Osteoblast (primary cell): ENCODE measurements around the gene FMOD. TPM values are rescaled to one million over a fixed set of nuclear protein-coding genes. Genes with fewer than 3 reads are reported as not detected.
"Not testable (repeated sequence)": the region's sequence is repeated elsewhere in the genome, so short reads cannot be mapped to it uniquely, and the experiment has no call there.

Source experiments
- DNase-seq: peaks from one replicate; pipeline ENCODE4 v3.0.0; 2011; ENCODE audit warnings: low spot score, mixed read lengths; ENCODE audit not compliant: insufficient read length; ENCODE audit errors: missing footprints
- H2AFZ ChIP-seq: 2 replicates; pipeline ENCODE4 v1.6.0; 2011; ENCODE audit warnings: mild to moderate bottlenecking, low read length
- H3K27ac ChIP-seq: 2 replicates; pipeline ENCODE4 v1.5.1; 2011; ENCODE audit warnings: mild to moderate bottlenecking, low read depth, low read length, moderate library complexity
- H3K27me3 ChIP-seq: 2 replicates; pipeline ENCODE4 v1.6.0; 2012; ENCODE audit warnings: mild to moderate bottlenecking, control low read depth, inconsistent platforms, low read length, moderate library complexity; ENCODE audit not compliant: insufficient read depth
- H3K36me3 ChIP-seq: 2 replicates; pipeline ENCODE4 v1.5.1; 2011; ENCODE audit warnings: mild to moderate bottlenecking, low read length, control low read depth, moderate library complexity; ENCODE audit not compliant: insufficient read depth
- H3K4me1 ChIP-seq: 2 replicates; pipeline ENCODE4 v1.5.1; 2011; ENCODE audit warnings: mild to moderate bottlenecking, low read length, control low read depth, moderate library complexity; ENCODE audit not compliant: insufficient read depth
- H3K4me2 ChIP-seq: 2 replicates; pipeline ENCODE4 v1.6.0; 2011; ENCODE audit warnings: mild to moderate bottlenecking, low read length; ENCODE audit not compliant: insufficient read depth
- H3K4me3 ChIP-seq: fragments of 200-600 bp; sonication (generic); 3 replicates; pipeline ENCODE4 v1.5.1; 2012; ENCODE audit warnings: mild to moderate bottlenecking, low read length, inconsistent platforms; ENCODE audit not compliant: insufficient read depth
- H3K79me2 ChIP-seq: 2 replicates; pipeline ENCODE4 v1.6.0; 2012; ENCODE audit warnings: mild to moderate bottlenecking, low read length, control low read depth, inconsistent platforms; ENCODE audit not compliant: insufficient read depth
- H3K9me3 ChIP-seq: 2 replicates; pipeline ENCODE4 v1.5.1; 2011; ENCODE audit warnings: low read depth, low read length, control low read depth
- H4K20me1 ChIP-seq: 2 replicates; pipeline ENCODE4 v1.6.0; 2012; ENCODE audit warnings: mild to moderate bottlenecking, low read length, control low read depth; ENCODE audit not compliant: insufficient read depth
- CTCF ChIP-seq: IDR thresholded peaks from 2 replicates; pipeline ENCODE4 v1.5.1; 2011; ENCODE audit warnings: mild to moderate bottlenecking, low read depth, low read length, moderate library complexity; ENCODE audit errors: extremely low read depth
- total RNA-seq: library from RNA; depleted of rRNA; stranded (reverse); fragments of >200 nt; gene quantifications from 2 replicates; pipeline ENCODE4 v1.2.3, GENCODE V29; 2012

Gene FMOD
- total RNA-seq, 1 donor, result 2.9 TPM

GRCh38 chr1:203317429-203318228 is 33.3 kb downstream of the FMOD start:
- Histone ChIP-seq H3K36me3 (no peaks in the 10 kb centered on the region), H3K79me2 (no peaks in the 10 kb centered on the region), H4K20me1 (no peaks in the 10 kb centered on the region), H3K4me3 (no peak overlapping the region), H2AFZ (no peak overlapping the region), H3K4me2 (no peak overlapping the region), H3K9me3 (no peaks in the 10 kb centered on the region), H3K27ac (no peak overlapping the region), H3K4me1 (no peaks in the 10 kb centered on the region), H3K27me3 (peaks cover 25% of the 10 kb centered on the region)
- TF ChIP-seq CTCF, result no peak
- no peak for DNase-seq

- Histone ChIP-seq H3K4me2 (no peak overlapping the region), H3K4me1 (no peaks in the 10 kb centered on the region), H3K36me3 (no peaks in the 10 kb centered on the region), H4K20me1 (no peaks in the 10 kb centered on the region), H3K79me2 (no peaks in the 10 kb centered on the region), H3K9me3 (no peaks in the 10 kb centered on the region), H3K27ac (no peak overlapping the region), H3K4me3 (no peak overlapping the region), H2AFZ (no peak overlapping the region), H3K27me3 (peaks cover 15% of the 10 kb centered on the region)
- DNase-seq, result no peak
- no peak for TF ChIP-seq CTCF
These were observed 34.3 kb downstream of the FMOD start for GRCh38 chr1:203316626-203317093.

- not testable (repeated sequence) for H2AFZ ChIP-seq, H3K9me3 ChIP-seq, H3K27me3 ChIP-seq, H3K27ac ChIP-seq, H3K4me1 ChIP-seq, H3K4me2 ChIP-seq, H3K79me2 ChIP-seq, H3K36me3 ChIP-seq, DNase-seq, H4K20me1 ChIP-seq, H3K4me3 ChIP-seq
These were observed 36.7 kb downstream of the FMOD start for GRCh38 chr1:203314025-203314759.

- no peak overlapping the region for H3K4me2 ChIP-seq
- peaks cover 25% of the 10 kb centered on the region for H4K20me1 ChIP-seq
- H3K9me3 ChIP-seq, result no peaks in the 10 kb centered on the region
- no peak overlapping the region for H3K27ac ChIP-seq
- TF ChIP-seq CTCF, result no peak
- H3K4me3 ChIP-seq, result no peak overlapping the region
- peaks cover 9% of the 10 kb centered on the region for H3K79me2 ChIP-seq
- no peaks in the 10 kb centered on the region for H3K36me3 ChIP-seq
- peaks cover 3% of the 10 kb centered on the region for H3K4me1 ChIP-seq
- DNase-seq, result no peak
- H3K27me3 ChIP-seq, result no peaks in the 10 kb centered on the region
- no peak overlapping the region for H2AFZ ChIP-seq
These were observed 39.3 kb downstream of the FMOD start for GRCh38 chr1:203311368-203312301.
